GM19043 (cell line): ENCODE data around the gene BANF2.
"Not testable (repeated sequence)": the region's sequence is repeated elsewhere in the genome, so short reads cannot be mapped to it uniquely, and the experiment has no call there.

Experiments used
- ATAC-seq: cut with Tn5 transposase; IDR thresholded peaks from one replicate; pipeline ENCODE4 v1.9.1; 2021; ENCODE audit warnings: low read depth; ENCODE audit not compliant: unreplicated experiment

BANF2 gene

GRCh38 chr20:17761604-17762003 is 61.8 kb downstream of the BANF2 start:
- ATAC-seq: no peak

- no peak for ATAC-seq
Measured at GRCh38 chr20:17762243-17762872, 62.6 kb downstream of the BANF2 start.

GRCh38 chr20:17762873-17763557 is 63.2 kb downstream of the BANF2 start:
- ATAC-seq: no peak

- ATAC-seq: no peak
Measured at GRCh38 chr20:17765017-17765416, 65.3 kb downstream of the BANF2 start.

GRCh38 chr20:17765584-17765983 is 65.8 kb downstream of the BANF2 start:
- no peak for ATAC-seq

GRCh38 chr20:17766226-17766625 is 66.5 kb downstream of the BANF2 start:
- no peak for ATAC-seq

GRCh38 chr20:17767624-17768023 is 67.9 kb downstream of the BANF2 start:
- no peak for ATAC-seq

- ATAC-seq: no peak
Measured at GRCh38 chr20:17768271-17768670, 68.5 kb downstream of the BANF2 start.

- not testable (repeated sequence) for ATAC-seq
Measured at GRCh38 chr20:17769716-17770115, 70.0 kb downstream of the BANF2 start.

- ATAC-seq: no peak
Measured at GRCh38 chr20:17771206-17772004, 71.6 kb downstream of the BANF2 start.

GRCh38 chr20:17772005-17772343 is 72.2 kb downstream of the BANF2 start:
- ATAC-seq: no peak

GRCh38 chr20:17773619-17774018 is 73.9 kb downstream of the BANF2 start:
- ATAC-seq: no peak

GRCh38 chr20:17775600-17775999 is 75.8 kb downstream of the BANF2 start:
- ATAC-seq: no peak

GRCh38 chr20:17776551-17776950 is 76.8 kb downstream of the BANF2 start:
- ATAC-seq: no peak

- not testable (repeated sequence) for ATAC-seq
Measured at GRCh38 chr20:17779011-17779410, 79.2 kb downstream of the BANF2 start.

- ATAC-seq: peak; percentile 87
Measured at GRCh38 chr20:17782768-17783167, 83.0 kb downstream of the BANF2 start.

- ATAC-seq: no peak
Measured at GRCh38 chr20:17783671-17784070, 83.9 kb downstream of the BANF2 start.

- no peak for ATAC-seq
Measured at GRCh38 chr20:17785007-17785406, 85.2 kb downstream of the BANF2 start.
